GM18909 (cell line): Measurements from ENCODE around the gene BCL2L13.
A peak's percentile ranks its signal among the peaks of the same experiment; 100 is the strongest.
"Not testable (repeated sequence)": the region's sequence is repeated elsewhere in the genome, so short reads cannot be mapped to it uniquely, and the experiment has no call there.

Experiments
- ATAC-seq: cut with Tn5 transposase; IDR thresholded peaks from one replicate; pipeline ENCODE4 v1.9.1; 2021; ENCODE audit warnings: mild to moderate bottlenecking; ENCODE audit not compliant: unreplicated experiment, poor library complexity

BCL2L13 gene

GRCh38 chr22:17751596-17751995 is 113.0 kb downstream of the BCL2L13 start:
- ATAC-seq = no peak

GRCh38 chr22:17753401-17753989 is 114.9 kb downstream of the BCL2L13 start:
- no peak for ATAC-seq

- ATAC-seq = no peak
Measured at GRCh38 chr22:17754233-17754925, 115.8 kb downstream of the BCL2L13 start.

- no peak for ATAC-seq
Measured at GRCh38 chr22:17761138-17761488, 122.6 kb downstream of the BCL2L13 start.

GRCh38 chr22:17763442-17763841 is 124.9 kb downstream of the BCL2L13 start:
- ATAC-seq = not testable (repeated sequence)

- ATAC-seq = no peak
Measured at GRCh38 chr22:17764036-17764435, 125.5 kb downstream of the BCL2L13 start.

GRCh38 chr22:17764852-17765251 is 126.3 kb downstream of the BCL2L13 start:
- ATAC-seq = not testable (repeated sequence)

GRCh38 chr22:17767233-17768065 is 128.9 kb downstream of the BCL2L13 start:
- ATAC-seq = peak; percentile 85

GRCh38 chr22:17769013-17769715 is 130.6 kb downstream of the BCL2L13 start:
- no peak for ATAC-seq

GRCh38 chr22:17769716-17770082 is 131.1 kb downstream of the BCL2L13 start:
- no peak for ATAC-seq

GRCh38 chr22:17770180-17771077 is 131.9 kb downstream of the BCL2L13 start:
- no peak for ATAC-seq

GRCh38 chr22:17772249-17772957 is 133.8 kb downstream of the BCL2L13 start:
- ATAC-seq = no peak

- no peak for ATAC-seq
Measured at GRCh38 chr22:17772958-17773605, 134.5 kb downstream of the BCL2L13 start.

GRCh38 chr22:17773606-17774205 is 135.1 kb downstream of the BCL2L13 start:
- peak; percentile 43 for ATAC-seq

- ATAC-seq = peak; percentile 30
Measured at GRCh38 chr22:17774206-17774925, 135.8 kb downstream of the BCL2L13 start, which contains the start of gene BID. Gene BID (minus strand): TSS chr22:17774469. CDS start chr22:17750116, 24,353 bp downstream.

- no peak for ATAC-seq
Measured at GRCh38 chr22:17774926-17775685, 136.5 kb downstream of the BCL2L13 start.
